GM19397 (cell line): ENCODE data around the gene IFIH1.
A peak's percentile ranks its signal among the peaks of the same experiment; 100 is the strongest.

Experiments used
- ATAC-seq: cut with Tn5 transposase; IDR thresholded peaks from one replicate; pipeline ENCODE4 v1.9.1; 2021; ENCODE audit warnings: mild to moderate bottlenecking, moderate library complexity; ENCODE audit not compliant: unreplicated experiment

The IFIH1 gene

DNA sequence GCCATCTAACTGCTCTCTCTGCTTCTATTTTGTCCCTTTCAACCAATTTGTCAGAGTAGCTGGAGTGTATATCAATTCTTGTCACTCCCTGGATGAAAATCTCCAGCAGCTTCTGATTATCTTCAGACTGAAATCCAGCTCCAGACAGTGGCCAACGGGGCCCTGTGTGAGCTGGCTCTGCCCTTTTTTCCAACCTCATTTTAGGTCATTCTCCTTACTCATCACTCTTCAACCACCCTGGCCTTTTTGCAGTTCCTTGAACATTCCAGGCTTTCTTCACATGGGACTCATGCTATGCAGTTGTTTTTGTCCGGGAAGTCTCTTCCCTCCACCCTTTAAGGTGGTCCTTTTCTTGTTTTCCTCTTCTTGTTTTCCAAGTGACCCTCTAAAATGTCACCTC is 59.8 kb downstream of the IFIH1 start:
- ATAC-seq, result no peak

DNA sequence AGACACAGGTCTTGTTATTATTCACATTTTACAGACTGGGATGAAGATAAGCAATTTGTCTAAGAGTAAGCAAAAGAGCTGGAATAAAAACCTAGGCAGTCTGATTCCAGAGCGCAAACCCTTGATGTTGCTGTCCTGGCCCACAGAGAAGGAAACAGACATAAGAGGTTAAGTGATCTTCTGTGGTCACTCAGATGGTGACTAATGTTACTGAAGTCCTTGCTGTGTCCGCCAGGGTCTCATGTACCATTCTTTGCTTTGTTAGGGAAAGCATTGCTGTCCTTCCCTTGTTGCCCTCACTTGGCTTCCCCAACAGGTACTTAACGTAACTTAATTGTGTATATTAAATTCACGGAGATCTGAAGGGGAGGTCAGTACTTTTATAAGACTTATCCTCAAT is 60.3 kb downstream of the IFIH1 start:
- no peak for ATAC-seq

DNA sequence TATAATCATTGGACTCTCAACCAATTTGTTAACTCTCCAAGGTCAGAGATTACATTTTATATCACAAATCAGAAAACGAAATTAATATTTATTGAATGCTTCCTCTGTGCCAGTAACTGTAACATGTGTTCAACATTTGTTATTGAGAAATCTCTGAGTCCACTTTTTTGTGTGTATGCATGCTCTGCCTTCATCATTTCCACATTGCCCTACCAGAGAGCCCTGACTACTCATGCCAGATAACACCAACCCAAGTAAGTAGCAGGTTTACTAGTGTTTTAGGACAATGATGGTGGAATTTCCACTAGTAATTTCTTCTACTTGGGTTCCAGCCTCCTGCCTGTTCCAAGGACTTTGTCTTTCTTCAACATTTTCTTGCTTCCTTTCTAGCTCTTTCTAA is 61.1 kb downstream of the IFIH1 start:
- ATAC-seq, result no peak

DNA sequence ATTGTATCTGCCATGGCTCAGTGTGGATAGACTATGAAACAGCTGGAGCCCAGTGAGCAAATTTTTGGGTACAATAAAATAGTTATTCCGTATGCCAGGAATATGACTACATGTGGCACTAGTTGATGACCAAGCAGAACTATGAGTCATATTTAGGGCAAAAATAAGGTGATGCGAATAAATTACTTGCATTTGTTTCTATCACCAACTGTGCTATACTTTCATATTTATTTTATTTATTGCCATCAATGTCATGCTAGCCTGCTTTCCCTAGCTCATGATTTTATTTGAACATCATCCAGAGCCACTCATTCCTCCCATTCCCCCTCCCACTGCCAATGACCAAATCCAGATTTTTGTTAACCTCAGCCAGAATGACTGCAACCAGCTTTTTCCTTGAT is 61.9 kb downstream of the IFIH1 start:
- ATAC-seq, result no peak

DNA sequence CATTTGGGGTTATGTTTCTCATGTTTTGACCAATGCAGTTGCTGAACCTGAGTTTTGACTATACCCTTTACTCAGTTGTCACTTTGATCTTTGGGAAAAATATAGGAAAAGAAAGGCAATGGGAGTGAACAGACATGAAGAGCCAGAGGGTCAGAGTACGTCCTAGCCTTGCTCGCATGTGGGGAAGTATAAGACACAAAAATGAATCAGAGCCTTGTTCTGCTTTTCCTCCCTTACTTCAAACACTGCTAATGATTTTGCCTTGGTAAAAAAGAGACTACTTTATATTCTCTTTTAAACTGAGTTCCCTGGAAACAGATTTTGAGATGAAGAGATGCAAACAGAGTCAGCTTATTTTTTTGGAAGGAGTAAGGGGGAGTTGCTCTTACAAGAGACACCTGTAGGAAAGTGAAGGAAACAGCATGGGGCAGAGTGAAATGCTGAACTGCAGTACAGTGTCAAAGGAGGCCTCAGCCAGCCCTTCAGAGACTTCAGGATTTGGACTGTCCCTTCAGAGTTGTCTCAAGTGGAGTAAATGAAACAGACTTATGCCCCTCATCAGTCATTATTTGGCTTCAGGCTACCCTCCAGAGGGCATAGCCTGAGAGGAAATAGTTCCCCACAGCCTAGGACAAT is 64.1 kb downstream of the IFIH1 start:
- ATAC-seq, result no peak

DNA sequence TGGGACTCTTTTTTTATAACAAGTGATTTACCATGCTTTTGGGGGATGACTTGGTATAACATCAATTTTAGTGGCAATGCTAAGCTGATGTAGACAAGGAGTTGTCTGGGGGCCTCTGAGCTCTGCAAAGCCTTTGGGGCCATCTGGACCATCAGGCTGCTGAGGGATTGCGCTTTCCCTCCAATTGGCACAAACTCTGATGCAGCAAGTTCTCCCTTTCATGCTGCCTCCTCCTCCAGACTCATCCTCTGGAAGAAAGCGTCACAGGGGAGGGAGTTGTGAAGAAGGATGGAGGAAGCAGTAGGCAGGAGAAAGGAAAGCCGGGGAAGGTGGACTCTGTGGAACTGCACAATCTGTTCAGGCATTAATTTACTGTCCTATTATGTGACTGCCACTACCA is 65.0 kb downstream of the IFIH1 start:
- ATAC-seq, result no peak

DNA sequence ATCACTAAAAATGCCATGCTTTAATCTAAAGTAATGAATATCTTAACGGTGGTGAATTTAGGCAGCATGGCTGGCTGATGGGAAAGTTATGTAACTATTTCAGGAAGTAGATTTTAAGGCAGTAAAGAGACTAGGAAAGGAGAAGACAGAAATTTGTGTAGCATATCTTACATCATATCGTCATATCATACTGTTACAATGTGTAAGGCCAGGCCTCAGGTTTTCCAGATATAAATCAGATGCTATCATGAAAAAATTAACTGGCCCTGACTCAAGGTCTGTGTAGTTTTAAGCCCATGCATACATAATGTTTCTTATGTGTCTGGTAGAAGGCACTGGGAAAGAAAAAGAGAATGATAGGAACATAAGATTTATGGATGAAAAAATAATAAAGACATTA is 66.3 kb downstream of the IFIH1 start:
- ATAC-seq, result no peak

DNA sequence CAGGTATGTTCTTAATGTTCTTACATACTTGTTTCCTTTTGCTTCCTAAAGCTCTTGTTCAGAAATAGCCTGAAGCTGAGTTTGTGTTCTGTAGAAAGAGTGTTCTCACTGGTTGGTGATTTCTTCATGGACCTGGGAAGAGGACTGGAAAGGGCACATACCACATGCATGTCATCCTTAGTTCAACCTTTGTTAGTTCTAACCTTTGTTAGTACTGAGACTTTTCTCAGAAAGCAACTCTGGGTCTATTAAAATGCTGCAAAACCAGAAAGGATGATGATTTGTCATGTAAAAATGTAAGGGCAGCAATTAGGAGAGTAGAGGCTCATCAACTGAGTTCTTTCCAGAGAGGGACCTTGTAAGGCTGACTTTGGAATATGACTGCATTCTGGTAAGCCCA is 72.7 kb downstream of the IFIH1 start:
- ATAC-seq, result no peak

DNA sequence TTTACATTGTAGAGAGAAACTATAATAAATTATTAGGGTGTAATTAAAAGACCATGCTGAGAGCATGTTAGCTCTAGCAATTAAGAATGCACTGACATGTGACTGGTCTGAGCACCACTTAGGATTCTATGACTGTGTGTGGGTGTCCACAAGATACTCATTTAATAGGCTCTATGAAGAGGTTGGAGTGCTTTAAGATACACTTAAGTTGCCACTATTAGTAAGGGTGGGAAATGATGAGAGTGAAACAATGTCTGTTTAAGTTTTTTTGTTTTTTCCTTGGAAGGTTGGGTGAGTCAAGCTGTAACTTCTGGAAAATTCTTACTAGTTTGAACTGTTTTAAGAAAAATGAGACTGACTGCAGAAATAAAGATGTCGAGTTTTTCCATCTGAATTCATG is 73.4 kb downstream of the IFIH1 start:
- no peak for ATAC-seq

DNA sequence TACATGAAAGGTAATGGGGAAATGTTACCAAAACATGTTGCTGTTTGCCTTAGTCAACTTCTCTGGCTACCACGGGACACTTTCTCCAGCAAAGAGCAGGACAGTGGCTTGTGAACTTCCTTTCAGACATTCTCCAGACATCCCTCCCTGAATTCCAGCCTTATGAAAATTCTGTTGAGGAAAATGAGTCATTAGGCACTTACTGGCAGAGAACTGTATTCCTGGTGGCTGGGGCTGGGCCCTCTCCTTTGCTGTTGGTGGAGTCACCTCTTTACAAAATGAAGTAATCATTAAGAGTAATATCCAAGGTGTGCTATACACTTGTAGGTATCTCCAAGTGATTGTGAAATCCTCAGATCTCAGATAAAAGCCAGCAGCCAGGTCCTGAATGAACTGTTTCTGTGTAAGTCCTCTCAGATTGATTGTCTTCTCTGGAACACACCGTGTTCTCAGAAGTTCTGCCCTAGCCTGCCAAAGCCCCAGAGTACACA is 73.9 kb downstream of the IFIH1 start:
- no peak for ATAC-seq

DNA sequence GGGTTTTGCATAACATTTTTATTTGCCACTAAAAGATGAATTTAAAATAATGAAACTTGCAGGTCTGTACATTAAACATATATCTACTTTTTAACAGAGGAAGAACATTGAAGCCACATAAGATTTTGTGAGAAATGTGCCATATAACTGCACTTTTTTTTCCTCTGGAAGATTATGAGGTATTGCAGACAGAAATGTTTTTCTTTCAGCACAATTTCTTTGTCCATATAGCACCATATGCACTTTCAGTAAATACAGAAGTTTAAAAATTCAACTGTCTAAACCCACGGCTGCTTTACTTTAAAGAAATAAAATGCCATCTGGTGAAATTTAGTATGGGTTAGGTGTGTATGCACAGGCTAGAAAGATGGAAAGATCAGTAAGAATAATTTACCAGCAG is 74.8 kb downstream of the IFIH1 start:
- no peak for ATAC-seq

DNA sequence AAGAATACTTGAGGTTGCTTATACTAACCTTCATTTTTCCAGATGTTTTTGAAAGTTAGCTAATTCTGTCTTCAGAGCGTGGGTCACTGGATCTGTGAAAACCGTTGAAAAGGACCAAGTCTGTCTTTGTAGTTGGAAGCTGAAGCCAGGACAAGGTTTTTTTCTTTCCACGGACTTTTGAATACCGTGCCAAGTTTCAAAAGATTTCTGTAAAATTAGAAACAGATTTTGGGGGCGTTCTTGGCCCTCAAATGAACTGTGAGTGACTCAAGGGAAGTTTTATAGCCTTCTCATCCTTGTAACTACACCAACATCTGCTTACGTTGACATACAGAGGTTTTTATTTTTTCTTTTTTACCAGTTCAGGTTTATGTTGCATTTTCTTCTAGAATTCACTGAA is 75.2 kb downstream of the IFIH1 start, which contains the start of gene FAP:
Gene FAP (minus strand): TSS at position 152 of the 400 bp plus-strand sequence. CDS start 118 bp downstream, at position 34.
- ATAC-seq, result no peak

DNA sequence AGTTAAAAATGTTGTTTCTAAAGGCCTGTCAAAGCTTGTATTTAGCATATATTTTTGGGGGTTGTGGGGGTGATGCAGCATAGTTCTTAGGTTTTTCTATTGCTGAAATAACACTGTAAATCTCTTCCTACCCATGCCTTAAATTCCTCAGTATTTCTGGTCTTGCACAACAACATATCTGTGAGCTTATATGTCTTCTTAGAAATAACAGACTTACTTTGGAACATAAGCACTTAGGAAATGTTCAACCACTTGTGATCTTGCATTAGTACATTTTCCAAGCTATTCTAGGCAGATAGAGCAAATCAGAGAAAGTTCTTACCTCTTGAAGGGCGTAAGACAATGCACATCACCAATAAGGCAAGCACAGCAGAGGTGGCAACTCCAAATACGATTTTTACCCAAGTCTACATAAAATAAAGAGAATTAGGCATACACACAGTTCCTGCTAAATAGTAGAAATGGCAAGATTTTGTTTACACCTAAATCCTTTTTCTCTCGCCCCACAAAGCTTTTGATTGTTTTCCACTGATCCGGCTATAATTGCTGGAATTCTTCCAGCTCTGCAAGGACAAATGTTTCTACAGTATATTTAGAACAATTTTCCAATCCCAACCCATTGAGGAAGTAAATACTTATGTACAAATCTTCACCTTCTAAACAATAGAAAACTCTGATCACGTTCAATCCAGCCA is 75.8 kb downstream of the IFIH1 start:
- no peak for ATAC-seq

DNA sequence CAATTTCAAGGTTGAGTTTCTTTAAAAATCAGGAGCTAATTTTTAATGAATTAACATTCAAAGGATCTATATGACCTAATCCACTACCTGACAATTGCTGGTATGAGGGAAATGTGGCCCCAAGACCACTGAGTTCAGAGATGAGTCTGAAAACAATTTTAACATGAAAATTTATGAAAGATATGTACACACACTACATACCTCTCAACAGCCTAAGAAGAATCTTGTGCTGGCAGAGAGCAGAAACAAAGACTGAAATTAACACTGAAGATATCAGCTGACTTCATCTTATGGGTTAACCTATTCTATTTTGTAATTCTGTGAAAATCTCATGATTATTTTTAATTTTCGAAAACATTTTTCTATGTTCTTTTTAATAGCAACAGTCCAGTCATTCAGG is 76.9 kb downstream of the IFIH1 start:
- no peak for ATAC-seq

DNA sequence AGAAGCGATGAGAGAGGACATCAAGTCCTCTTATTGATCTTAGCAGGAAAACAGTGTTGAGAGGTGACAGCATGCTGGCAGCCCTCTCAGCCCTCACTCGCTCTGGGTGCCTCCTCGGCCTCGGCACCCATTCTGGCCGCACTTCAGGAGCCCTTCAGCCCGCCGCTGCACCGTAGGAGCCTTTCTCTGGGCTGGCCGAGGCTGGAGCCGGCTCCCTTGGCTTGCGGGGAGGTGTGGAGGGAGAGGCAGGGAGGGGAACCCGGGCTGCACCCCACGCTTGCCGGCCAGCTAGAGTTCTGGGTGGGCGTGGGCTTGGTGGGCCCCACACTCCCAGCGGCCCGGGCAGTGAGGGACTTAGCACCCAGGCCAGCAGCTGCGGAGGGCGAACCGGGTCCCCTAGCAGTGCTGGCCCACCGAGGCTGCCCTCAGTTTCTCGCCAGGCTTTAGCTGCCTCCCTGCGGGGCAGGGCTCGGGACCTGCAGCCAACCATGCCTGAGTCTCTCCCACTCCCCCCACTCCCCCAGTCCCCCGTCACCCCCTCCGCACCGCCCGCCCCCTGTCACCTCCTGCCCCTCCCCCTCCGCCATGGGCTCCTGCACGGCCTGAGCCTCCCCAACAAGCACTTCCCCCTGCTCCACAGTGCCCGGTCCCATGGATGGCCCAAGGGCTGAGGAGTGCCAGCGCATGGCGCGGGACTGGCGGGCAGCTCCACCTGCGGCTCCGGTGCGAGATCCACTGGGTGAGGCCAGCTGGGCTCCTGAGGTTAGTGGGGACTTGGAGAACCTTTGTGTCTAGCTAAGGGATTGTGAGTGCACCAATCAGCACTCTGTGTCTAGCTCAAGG is 83.6 kb downstream of the IFIH1 start:
- no peak for ATAC-seq

DNA sequence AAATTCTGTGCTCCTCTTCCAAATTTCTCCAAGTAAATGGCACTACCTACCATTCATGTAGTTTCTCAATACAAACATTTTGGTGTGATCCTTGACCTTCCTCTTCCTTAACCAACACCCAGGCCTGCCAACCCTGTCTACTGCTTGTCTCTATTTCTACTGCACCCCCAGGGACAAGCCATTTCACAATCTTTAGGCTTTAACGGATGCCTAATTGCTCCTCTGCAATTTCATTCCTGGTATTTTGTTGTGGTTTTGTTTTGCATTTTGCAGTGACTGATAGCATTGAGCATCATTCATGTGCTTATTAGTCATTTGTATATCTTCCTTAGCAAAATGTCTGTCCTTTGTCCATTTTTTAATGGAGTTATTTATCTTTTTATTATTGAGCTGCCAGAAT is 85.3 kb downstream of the IFIH1 start:
- ATAC-seq, result no peak

DNA sequence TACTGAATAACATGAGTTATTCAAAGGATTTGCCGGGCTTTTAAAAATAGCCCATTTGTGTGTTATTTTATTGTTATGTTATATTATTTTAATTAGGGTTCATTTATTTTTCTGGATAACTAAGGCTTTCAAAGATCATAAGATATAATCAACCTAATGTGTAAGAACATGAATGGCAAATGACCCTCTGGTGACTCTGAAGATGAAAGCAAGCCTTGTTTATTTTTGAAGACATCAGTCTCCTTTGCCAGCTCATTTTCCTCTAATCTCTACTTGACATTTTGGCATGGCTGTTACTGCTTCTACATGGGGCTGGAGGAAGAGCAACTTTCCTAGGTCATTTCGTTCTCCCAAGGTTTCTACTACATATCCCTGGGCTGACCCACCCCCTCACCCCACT is 85.8 kb downstream of the IFIH1 start:
- ATAC-seq, result no peak

DNA sequence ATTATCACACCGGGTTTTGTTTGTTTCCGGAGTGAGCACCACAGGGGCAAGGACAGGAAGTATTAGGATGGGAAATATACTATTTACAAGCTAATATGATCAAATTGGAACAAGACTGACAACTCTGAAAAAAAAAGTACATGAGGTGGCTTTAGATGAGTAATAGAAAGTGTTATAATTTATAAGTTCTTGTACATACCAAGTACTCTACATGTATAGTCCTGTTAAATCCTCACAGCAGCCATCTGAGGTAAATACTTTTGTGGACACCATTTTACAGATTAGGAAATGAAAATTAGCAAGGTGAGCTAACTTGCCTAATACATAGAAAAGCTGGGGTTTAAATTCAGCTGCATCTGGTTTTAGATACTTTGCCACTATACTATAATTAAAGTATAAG is 86.5 kb downstream of the IFIH1 start:
- ATAC-seq, result no peak

DNA sequence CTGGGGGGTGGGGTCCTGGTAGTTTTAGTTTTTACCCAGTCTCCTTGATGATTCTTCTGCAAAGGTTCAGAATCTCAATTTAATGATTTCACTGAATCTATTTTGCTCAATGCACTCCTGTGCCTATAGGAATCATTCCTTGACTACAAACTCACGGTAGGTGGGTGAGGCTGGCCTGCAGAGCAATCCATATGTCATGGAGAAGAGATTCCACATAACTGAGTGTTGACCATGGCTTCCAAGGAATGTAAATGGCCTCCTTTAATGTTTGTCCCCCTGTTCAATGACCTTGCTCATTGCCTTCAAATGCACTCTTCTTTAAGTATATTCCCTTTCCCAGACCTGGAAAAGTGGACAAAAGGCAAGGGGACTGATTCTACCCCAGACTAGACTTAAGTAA is 87.7 kb downstream of the IFIH1 start:
- ATAC-seq, result no peak

DNA sequence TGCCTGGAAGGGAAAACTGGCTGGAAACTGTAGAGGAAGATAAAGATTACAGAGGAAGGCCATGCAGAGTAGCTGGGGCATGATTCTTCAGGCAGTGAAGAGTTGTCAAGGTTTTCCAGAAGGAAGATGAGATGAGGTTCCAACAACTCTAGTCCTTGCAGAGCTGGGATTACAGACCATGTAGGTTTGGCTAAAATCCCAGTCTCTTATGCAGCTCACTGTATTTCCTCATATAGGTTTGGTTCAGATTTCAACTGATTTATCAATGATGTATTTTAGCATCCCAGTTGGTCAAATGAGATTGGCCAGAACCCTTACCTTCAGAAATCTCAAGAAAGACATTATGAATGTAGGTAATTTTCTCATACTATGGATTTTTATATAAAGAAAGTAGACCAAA is 91.6 kb downstream of the IFIH1 start:
- no peak for ATAC-seq

DNA sequence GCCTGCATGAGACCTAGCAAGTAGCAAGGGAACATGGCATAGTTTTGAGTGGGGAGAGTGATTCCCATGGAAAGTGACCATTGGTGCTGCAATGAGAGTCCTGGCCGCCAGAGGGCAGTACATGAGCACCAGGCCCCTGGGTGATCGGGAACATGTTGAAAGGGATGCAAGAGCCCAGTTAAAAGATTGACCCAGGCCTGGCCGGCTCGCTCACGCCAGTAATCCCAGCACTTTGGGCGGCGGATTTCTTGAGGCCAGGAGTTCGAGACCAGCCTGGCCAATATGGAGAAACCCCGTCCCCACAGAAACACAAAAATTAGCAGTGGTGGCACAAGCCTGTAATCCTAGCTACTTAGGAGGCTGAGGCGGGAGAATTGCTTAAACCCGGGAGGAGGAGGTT is 97.4 kb downstream of the IFIH1 start:
- ATAC-seq, result peak; percentile 92

DNA sequence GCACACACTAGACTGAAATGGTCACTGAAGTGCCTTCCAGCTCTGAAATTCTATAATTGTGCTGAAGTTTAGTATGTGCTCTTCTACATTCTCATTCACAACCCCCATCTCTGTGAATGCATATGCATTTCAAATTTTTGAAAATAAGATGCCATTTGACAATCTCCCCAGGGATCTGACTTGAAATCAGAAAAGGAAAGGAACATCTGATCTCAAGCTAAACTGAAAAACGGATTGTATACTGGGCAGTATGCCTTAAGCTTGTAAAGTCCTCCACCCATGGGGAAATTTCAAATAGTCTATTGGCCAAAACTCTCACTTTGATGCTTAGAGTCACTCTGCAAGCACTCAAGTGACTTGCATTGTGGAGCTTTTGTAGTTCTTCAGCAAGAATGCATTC is 98.1 kb downstream of the IFIH1 start:
- ATAC-seq, result no peak
